ENCODE results near the gene HOXD9. TPM values are rescaled to one million over a fixed set of nuclear protein-coding genes. Genes with fewer than 3 reads are reported as not detected.

The HOXD9 gene
- total RNA-seq, 1 donor = 0.36 TPM

GRCh38 chr2:176079285-176079830, 43.2 kb upstream of the HOXD9 start:
- DNase-seq (ENCODE audit: insufficient read length, low spot score, missing footprints) = peak; percentile 77
- no peak overlapping the region for H3K4me2 ChIP-seq (ENCODE audit: insufficient read depth, low read length)
- H3K79me2 ChIP-seq (ENCODE audit: insufficient read depth, low read length) = no peaks in the 10 kb centered on the region
- H3K27me3 ChIP-seq (ENCODE audit: insufficient read depth, low read length) = peaks cover 97% of the 10 kb centered on the region
- H3K4me3 ChIP-seq (ENCODE audit: insufficient read depth, low read length) = no peak overlapping the region
- TF ChIP-seq CTCF (IDR thresholded peaks at IDR 0.05; ENCODE audit: extremely low read depth, low read depth, low read length) = no peak
- H3K27ac ChIP-seq (ENCODE audit: low read depth, low read length) = no peak overlapping the region
- no peak overlapping the region for H2AFZ ChIP-seq (ENCODE audit: low read length)
- H4K20me1 ChIP-seq (ENCODE audit: insufficient read depth, low read length) = no peaks in the 10 kb centered on the region
- H3K9me3 ChIP-seq (ENCODE audit: low read depth, low read length) = no peaks in the 10 kb centered on the region
- H3K36me3 ChIP-seq (ENCODE audit: insufficient read depth, low read length) = no peaks in the 10 kb centered on the region
- no peaks in the 10 kb centered on the region for H3K4me1 ChIP-seq (ENCODE audit: insufficient read depth, low read length)

- Histone ChIP-seq H3K36me3 (ENCODE audit: insufficient read depth, low read length) (no peaks in the 10 kb centered on the region), H3K4me2 (ENCODE audit: insufficient read depth, low read length) (peak overlapping the region; percentile 43), H3K27me3 (ENCODE audit: insufficient read depth, low read length) (peaks cover 97% of the 10 kb centered on the region), H3K27ac (ENCODE audit: low read depth, low read length) (no peak overlapping the region), H4K20me1 (ENCODE audit: insufficient read depth, low read length) (no peaks in the 10 kb centered on the region), H3K79me2 (ENCODE audit: insufficient read depth, low read length) (no peaks in the 10 kb centered on the region), H3K9me3 (ENCODE audit: low read depth, low read length) (no peaks in the 10 kb centered on the region), H3K4me3 (ENCODE audit: insufficient read depth, low read length) (peak overlapping the region; percentile 30), H3K4me1 (ENCODE audit: insufficient read depth, low read length) (no peaks in the 10 kb centered on the region), H2AFZ (ENCODE audit: low read length) (no peak overlapping the region)
- DNase-seq (ENCODE audit: insufficient read length, low spot score, missing footprints) = peak; percentile 97
- peak; percentile 50 for TF ChIP-seq CTCF (IDR thresholded peaks at IDR 0.05; ENCODE audit: extremely low read depth, low read depth, low read length)
Observed at GRCh38 chr2:176079831-176080539, 42.5 kb upstream of the HOXD9 start.

DNA sequence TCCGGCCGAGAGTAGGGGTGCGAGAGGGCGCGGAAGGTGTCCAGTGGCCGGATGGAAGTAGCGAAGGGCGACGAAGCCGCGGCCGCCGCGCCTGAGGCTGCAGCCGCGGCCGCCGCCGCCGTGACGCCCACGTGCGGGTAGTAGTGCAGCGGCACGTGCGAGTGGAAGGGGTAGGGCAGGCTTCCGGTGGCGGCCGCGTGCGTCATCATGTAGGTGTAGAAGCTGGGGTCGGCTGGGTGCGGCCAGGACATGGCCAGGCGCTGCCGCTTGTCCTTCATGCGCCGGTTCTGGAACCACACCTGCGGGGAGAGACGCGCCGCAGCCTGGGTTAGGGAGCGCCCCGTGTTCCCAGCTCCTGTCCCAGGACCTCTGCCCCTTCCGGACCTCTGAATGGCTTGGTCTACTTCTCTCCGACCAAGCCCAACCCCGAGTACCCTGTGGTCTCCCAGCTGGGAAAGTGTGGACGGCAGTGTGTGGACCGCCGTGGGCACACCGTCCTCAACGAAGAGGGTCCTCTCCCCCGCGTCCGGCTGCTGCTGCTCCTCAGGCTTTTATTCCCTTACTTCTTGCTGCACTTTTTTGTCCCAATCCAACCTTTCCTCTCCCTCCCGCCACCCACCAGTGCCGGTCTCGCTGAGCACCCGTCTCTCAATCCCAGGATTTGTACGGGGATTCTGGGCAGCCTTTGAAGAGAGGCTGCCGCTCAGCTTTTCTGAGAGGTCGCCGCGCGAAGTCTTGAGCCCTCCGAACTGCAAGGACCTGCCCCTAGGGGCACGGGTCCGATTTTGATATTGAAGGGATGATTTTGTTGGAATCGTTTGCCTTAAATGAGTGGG, 41.8 kb upstream of the HOXD9 start:
- H3K36me3 ChIP-seq (ENCODE audit: insufficient read depth, low read length) = no peaks in the 10 kb centered on the region
- H3K4me1 ChIP-seq (ENCODE audit: insufficient read depth, low read length) = no peaks in the 10 kb centered on the region
- no peaks in the 10 kb centered on the region for H3K9me3 ChIP-seq (ENCODE audit: low read depth, low read length)
- no peak overlapping the region for H3K27ac ChIP-seq (ENCODE audit: low read depth, low read length)
- H4K20me1 ChIP-seq (ENCODE audit: insufficient read depth, low read length) = no peaks in the 10 kb centered on the region
- peak; percentile 68 for DNase-seq (ENCODE audit: insufficient read length, low spot score, missing footprints)
- peaks cover 97% of the 10 kb centered on the region for H3K27me3 ChIP-seq (ENCODE audit: insufficient read depth, low read length)
- no peak for TF ChIP-seq CTCF (IDR thresholded peaks at IDR 0.05; ENCODE audit: extremely low read depth, low read depth, low read length)
- H3K4me3 ChIP-seq (ENCODE audit: insufficient read depth, low read length) = peak overlapping the region; percentile 30
- no peaks in the 10 kb centered on the region for H3K79me2 ChIP-seq (ENCODE audit: insufficient read depth, low read length)
- peak overlapping the region; percentile 43 for H3K4me2 ChIP-seq (ENCODE audit: insufficient read depth, low read length)
- no peak overlapping the region for H2AFZ ChIP-seq (ENCODE audit: low read length)

- no peak overlapping the region for H3K27ac ChIP-seq (ENCODE audit: low read depth, low read length)
- H3K9me3 ChIP-seq (ENCODE audit: low read depth, low read length) = no peaks in the 10 kb centered on the region
- no peak overlapping the region for H3K4me2 ChIP-seq (ENCODE audit: insufficient read depth, low read length)
- H3K4me1 ChIP-seq (ENCODE audit: insufficient read depth, low read length) = no peaks in the 10 kb centered on the region
- no peak for TF ChIP-seq CTCF (IDR thresholded peaks at IDR 0.05; ENCODE audit: extremely low read depth, low read depth, low read length)
- peaks cover 97% of the 10 kb centered on the region for H3K27me3 ChIP-seq (ENCODE audit: insufficient read depth, low read length)
- no peaks in the 10 kb centered on the region for H3K36me3 ChIP-seq (ENCODE audit: insufficient read depth, low read length)
- H4K20me1 ChIP-seq (ENCODE audit: insufficient read depth, low read length) = no peaks in the 10 kb centered on the region
- DNase-seq (ENCODE audit: insufficient read length, low spot score, missing footprints) = peak; percentile 85
- no peaks in the 10 kb centered on the region for H3K79me2 ChIP-seq (ENCODE audit: insufficient read depth, low read length)
- no peak overlapping the region for H3K4me3 ChIP-seq (ENCODE audit: insufficient read depth, low read length)
- H2AFZ ChIP-seq (ENCODE audit: low read length) = no peak overlapping the region
Observed at GRCh38 chr2:176081376-176081836, 41.1 kb upstream of the HOXD9 start.
